ENCODE results near the gene AKAP14.
A peak's percentile ranks its signal among the peaks of the same experiment; 100 is the strongest.

Gene AKAP14

DNA sequence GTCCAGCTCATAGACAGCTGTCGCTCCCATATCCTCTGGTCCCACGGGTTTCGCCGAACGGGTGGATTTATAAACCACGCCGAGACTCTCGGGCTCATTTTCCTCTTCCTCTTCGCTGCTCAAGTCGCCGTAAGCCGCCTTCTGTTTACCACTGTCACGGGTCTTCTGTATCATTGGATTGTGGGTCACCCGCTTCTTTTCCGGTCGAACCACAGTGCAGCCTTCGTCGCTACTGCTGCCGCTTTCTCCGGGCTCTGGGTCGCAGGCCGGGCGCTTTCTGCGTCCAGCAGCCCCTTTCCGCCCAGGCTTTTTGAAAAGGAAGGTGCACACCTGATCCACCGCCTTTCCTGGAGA, 24.5 kb upstream of the AKAP14 start:
- peak overlapping the region; percentile 86 for H2AFZ ChIP-seq
- TF ChIP-seq, protein P1, sequence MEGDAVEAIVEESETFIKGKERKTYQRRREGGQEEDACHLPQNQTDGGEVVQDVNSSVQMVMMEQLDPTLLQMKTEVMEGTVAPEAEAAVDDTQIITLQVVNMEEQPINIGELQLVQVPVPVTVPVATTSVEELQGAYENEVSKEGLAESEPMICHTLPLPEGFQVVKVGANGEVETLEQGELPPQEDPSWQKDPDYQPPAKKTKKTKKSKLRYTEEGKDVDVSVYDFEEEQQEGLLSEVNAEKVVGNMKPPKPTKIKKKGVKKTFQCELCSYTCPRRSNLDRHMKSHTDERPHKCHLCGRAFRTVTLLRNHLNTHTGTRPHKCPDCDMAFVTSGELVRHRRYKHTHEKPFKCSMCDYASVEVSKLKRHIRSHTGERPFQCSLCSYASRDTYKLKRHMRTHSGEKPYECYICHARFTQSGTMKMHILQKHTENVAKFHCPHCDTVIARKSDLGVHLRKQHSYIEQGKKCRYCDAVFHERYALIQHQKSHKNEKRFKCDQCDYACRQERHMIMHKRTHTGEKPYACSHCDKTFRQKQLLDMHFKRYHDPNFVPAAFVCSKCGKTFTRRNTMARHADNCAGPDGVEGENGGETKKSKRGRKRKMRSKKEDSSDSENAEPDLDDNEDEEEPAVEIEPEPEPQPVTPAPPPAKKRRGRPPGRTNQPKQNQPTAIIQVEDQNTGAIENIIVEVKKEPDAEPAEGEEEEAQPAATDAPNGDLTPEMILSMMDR (IDR thresholded peaks at IDR 0.05): no peak
- H3K4me2 ChIP-seq (ENCODE audit: low read length): peak overlapping the region; percentile 71
- H3K9ac ChIP-seq: no peak overlapping the region
- peaks cover 4% of the 10 kb centered on the region for H3K4me1 ChIP-seq
- H3K27ac ChIP-seq: peak overlapping the region; percentile 99
- H3K79me2 ChIP-seq: peaks cover 6% of the 10 kb centered on the region
- H3K27me3 ChIP-seq (ENCODE audit: control insufficient read depth, insufficient read depth, low read length): no peaks in the 10 kb centered on the region
- no peaks in the 10 kb centered on the region for H3K36me3 ChIP-seq (ENCODE audit: control insufficient read depth, insufficient read depth, low read length)
- H3K9me3 ChIP-seq (ENCODE audit: control insufficient read depth, low read length): no peaks in the 10 kb centered on the region
- peak overlapping the region; percentile 89 for H3K4me3 ChIP-seq (ENCODE audit: low read depth, low read length)

DNA sequence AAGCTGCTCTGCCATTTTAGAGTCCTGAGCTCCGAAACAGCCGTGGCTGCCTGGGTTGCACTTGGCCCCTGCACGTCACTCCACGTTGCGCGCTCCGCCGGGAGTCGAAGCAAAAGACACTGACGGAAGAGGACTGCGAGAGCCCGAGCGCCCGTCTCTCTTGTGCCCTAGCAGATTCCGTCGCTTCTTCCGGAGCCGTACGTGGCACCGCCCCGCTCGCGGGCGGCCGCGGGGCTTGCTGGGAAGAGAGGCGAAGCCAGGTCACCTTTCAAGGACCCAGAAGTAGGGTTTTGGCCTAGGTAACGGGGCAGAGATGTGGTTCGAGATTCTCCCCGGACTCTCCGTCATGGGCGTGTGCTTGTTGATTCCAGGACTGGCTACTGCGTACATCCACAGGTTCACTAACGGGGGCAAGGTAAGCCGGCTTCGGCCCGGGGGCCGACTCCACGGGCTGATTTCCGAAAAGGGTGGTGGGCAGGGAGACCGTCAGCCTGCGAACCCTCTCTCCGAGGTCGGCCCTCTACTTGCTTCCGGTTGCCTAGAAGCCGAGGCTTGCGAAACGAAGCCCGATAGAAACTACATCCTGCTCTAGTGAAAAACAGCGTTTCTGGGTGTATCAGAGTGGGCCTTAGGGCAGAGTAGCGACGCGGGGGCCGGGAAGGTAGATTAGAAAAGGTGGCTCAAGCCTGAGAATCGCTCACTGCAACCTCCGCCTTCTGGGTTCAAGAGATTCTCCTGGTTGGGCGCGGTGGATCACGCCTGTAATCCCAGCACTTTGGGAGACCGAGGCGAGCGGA, 23.9 kb upstream of the AKAP14 start, which contains the start of the genes NDUFA1 and RNF113A:
Gene NDUFA1, plus strand, starts transcription at position 234 of the 797 bp plus-strand sequence. Its CDS starts 80 bp downstream, at position 314.
Gene RNF113A, minus strand, starts transcription at position 135 of the 797 bp plus-strand sequence. Its CDS starts 120 bp downstream, at position 15.
- Histone ChIP-seq H3K36me3 (ENCODE audit: control insufficient read depth, insufficient read depth, low read length) (no peaks in the 10 kb centered on the region), H3K9me3 (ENCODE audit: control insufficient read depth, low read length) (no peaks in the 10 kb centered on the region), H3K4me1 (peaks cover 4% of the 10 kb centered on the region), H2AFZ (peak within 1 kb of the TSS; percentile 86), H3K27ac (peak within 1 kb of the TSS; percentile 99), H3K4me3 (ENCODE audit: low read depth, low read length) (peak within 1 kb of the TSS; percentile 89), H3K4me2 (ENCODE audit: low read length) (peak within 1 kb of the TSS; percentile 71), H3K27me3 (ENCODE audit: control insufficient read depth, insufficient read depth, low read length) (no peaks in the 10 kb centered on the region), H3K9ac (peak within 1 kb of the TSS; percentile 93), H3K79me2 (peaks cover 6% of the 10 kb centered on the region)
- TF ChIP-seq, protein P1 (IDR thresholded peaks at IDR 0.05): no peak

DNA sequence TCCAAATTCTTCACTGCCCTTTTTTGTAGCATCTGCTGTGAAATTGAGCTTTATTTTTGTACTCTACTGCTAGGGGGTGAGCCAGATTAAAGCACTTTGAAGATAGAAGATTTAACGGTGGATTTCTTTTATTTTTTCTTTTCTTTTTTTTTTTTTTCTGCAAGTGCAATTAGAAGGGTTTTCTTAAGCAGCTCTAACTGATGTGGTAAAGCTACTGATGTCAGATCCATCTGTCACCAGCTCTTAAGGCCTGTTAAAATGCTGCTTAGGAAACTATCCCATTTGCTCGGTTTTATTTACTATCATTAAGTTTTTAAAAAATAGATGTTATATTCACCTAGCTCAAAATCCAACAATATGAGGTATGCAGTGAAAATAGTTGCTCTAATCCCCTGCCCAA, 17.0 kb upstream of the AKAP14 start:
- H2AFZ ChIP-seq: no peak overlapping the region
- H3K4me1 ChIP-seq: no peaks in the 10 kb centered on the region
- no peaks in the 10 kb centered on the region for H3K79me2 ChIP-seq
- H3K27ac ChIP-seq: no peak overlapping the region
- H3K27me3 ChIP-seq (ENCODE audit: control insufficient read depth, insufficient read depth, low read length): no peaks in the 10 kb centered on the region
- TF ChIP-seq, protein P1 (IDR thresholded peaks at IDR 0.05): no peak
- H3K36me3 ChIP-seq (ENCODE audit: control insufficient read depth, insufficient read depth, low read length): no peaks in the 10 kb centered on the region
- H3K4me2 ChIP-seq (ENCODE audit: low read length): no peak overlapping the region
- no peak overlapping the region for H3K9ac ChIP-seq
- H3K4me3 ChIP-seq (ENCODE audit: low read depth, low read length): no peak overlapping the region
- no peaks in the 10 kb centered on the region for H3K9me3 ChIP-seq (ENCODE audit: control insufficient read depth, low read length)

DNA sequence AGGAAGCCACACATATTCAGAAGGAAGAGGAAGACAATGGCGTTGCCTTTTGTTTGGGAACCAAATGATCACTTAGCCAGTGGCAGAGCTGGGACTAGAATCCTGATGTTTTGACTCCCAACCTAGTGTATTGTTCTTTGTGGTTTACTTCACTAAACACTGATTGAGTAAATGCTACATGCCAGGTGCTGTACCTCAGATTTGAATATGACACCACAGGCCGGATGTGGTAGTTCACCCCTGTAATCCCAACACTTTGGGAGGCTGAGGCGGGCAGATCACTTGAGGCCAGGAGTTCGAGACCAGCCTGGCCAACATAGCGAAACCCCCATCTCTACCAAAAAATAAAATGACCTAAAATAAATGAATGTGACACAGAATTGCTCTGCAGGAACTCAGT, 15.6 kb upstream of the AKAP14 start:
- Histone ChIP-seq H3K9ac (no peak overlapping the region), H3K4me2 (ENCODE audit: low read length) (no peak overlapping the region), H3K36me3 (ENCODE audit: control insufficient read depth, insufficient read depth, low read length) (no peaks in the 10 kb centered on the region), H3K4me1 (no peaks in the 10 kb centered on the region), H3K27me3 (ENCODE audit: control insufficient read depth, insufficient read depth, low read length) (no peaks in the 10 kb centered on the region), H3K27ac (no peak overlapping the region), H3K4me3 (ENCODE audit: low read depth, low read length) (no peak overlapping the region), H3K79me2 (no peaks in the 10 kb centered on the region), H3K9me3 (ENCODE audit: control insufficient read depth, low read length) (no peaks in the 10 kb centered on the region), H2AFZ (no peak overlapping the region)
- TF ChIP-seq, protein P1 (IDR thresholded peaks at IDR 0.05): no peak
